ENCODE data around the gene AKAP14. TPM values are rescaled to one million over a fixed set of nuclear protein-coding genes. Genes with fewer than 3 reads are reported as not detected.

Gene AKAP14
- total and polyA plus RNA-seq, 2 of the 8 experiments (the other 6 are each of a cell fraction or from before 2014, with no cell fraction given): 0.79 to 1.3 TPM

DNA sequence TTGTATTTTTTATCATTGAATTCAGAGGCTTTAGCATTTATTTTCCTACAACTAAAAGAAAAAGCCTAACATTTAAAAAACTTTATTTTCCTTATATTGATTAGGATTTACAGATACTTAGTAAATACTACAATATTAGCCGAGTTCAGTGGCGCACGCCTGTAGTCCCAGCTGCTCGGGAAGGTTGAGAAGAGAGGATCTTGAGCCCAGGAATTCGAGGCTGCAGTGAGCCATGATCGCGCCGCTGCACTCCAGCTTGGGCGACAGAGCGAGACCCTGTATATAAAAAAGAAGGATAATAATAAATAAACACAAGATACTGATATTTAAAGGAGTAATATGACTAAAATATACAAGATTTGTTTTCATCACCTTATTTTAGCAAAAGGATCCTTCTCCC is 42.2 kb upstream of the AKAP14 start:
- no peak overlapping the region for H2AK5ac ChIP-seq (ENCODE audit: low read depth, low read length)
- H4K91ac ChIP-seq (replicated peaks; ENCODE audit: insufficient read length, low read length): no peak overlapping the region
- no peak for FAIRE-seq
- H3K18ac ChIP-seq (ENCODE audit: extremely low read depth, low read length): no peak overlapping the region
- no peak overlapping the region for H4K5ac ChIP-seq (ENCODE audit: insufficient read length, low read depth, low read length)
- peak overlapping the region; percentile 29 to 99 (median 46); a peak in 7 of 8 replicates for H3K4me3 ChIP-seq (ENCODE audit: extremely low read depth in 1 of 4, insufficient read depth in 2 of 4, low read depth in 3 of 4, low read length in 4 of 4)
- H3K23me2 ChIP-seq (ENCODE audit: low read depth, low read length): peaks cover 4% of the 10 kb centered on the region; the same call in 1 of the 2 replicates
- H2BK12ac ChIP-seq (ENCODE audit: low read depth, low read length): no peak overlapping the region
- peaks cover 0 to 16% of the 10 kb centered on the region in 2 experiments; a peak in 3 of 4 replicates for H3K79me2 ChIP-seq (ENCODE audit: control insufficient read depth in 1 of 2, insufficient read depth in 2 of 2, low read length in 2 of 2)
- H2AFZ ChIP-seq (ENCODE audit: low read length): 0 out of 2 replicates have a peak overlapping the region, but pooled peaks have one; percentile 59
- no peak overlapping the region for H2BK120ac ChIP-seq (replicated peaks; ENCODE audit: low read depth, low read length)
- H3K9ac ChIP-seq (replicated peaks in 1 of 4; ENCODE audit: extremely low read depth in 1 of 4, low read depth in 3 of 4, low read length in 3 of 4): no peak overlapping the region; a peak in 1 of 7 replicates
- H3K27ac ChIP-seq (ENCODE audit: low read depth, low read length): no peak overlapping the region; the same call in 1 of the 2 replicates
- no peak overlapping the region for H3K23ac ChIP-seq (ENCODE audit: insufficient read length)
- H3K36me3 ChIP-seq (ENCODE audit: control insufficient read depth in 2 of 4, insufficient read depth in 4 of 4, low read length in 3 of 4): peaks cover 0 to 23% (median 5%) of the 10 kb centered on the region in 4 experiments; a peak in 4 of 8 replicates
- H3K4me1 ChIP-seq (replicated peaks in 1 of 4; ENCODE audit: control insufficient read depth in 3 of 4, insufficient read depth in 4 of 4, low read length in 3 of 4): no peaks in the 10 kb centered on the region
- CTCF ChIA-PET (ENCODE audit: partially characterized antibody): interaction anchor here (0.9 to 1.0 kb wide), 2 partner anchors 34 to 124 kb away, joined by 3 read pairs; no protein-coding TSS in a partner anchor
- H3K4ac ChIP-seq (replicated peaks; ENCODE audit: insufficient read length, low read depth, low read length): no peak overlapping the region
- H3K27me3 ChIP-seq (replicated peaks in 1 of 4; ENCODE audit: control insufficient read depth in 3 of 4, extremely low read depth in 1 of 4, insufficient read depth in 3 of 4, low read length in 3 of 4): no peaks in the 10 kb centered on the region
- no peak overlapping the region for H2BK20ac ChIP-seq (ENCODE audit: low read length)
- H4K8ac ChIP-seq (ENCODE audit: extremely low read depth, insufficient read depth, low read length): no peak overlapping the region
- no peak for DNase-seq (ENCODE audit: low read depth in 1 of 2, low spot score in 2 of 2)
- H2BK15ac ChIP-seq (ENCODE audit: low read length): no peak overlapping the region
- 51% methylated on average over 10 of the region's 10 CpGs; no CpG with 5 or more reads in 1 of the 2 experiments for WGBS, 2 experiments (ENCODE audit: extremely low coverage in 1 of 2, insufficient coverage in 1 of 2, insufficient read length in 1 of 2, insufficient replicate concordance in 2 of 2, low coverage in 1 of 2, low lambda C conversion rate in 2 of 2, missing lambda C conversion rate in 1 of 2)
- POLR2A ChIA-PET (ENCODE audit: partially characterized antibody): interaction anchor here (0.7 to 3.2 kb wide), 13 partner anchors 10 to 353 kb away, joined by 3 to 29 read pairs (median 5); partner anchors contain the start of genes NDUFA1, RNF113A, RPL39 and UBE2A
- no peak overlapping the region for H3K14ac ChIP-seq (ENCODE audit: insufficient read length)
- H3K79me1 ChIP-seq (ENCODE audit: low read depth, low read length): no peaks in the 10 kb centered on the region
- H3K9me3 ChIP-seq (ENCODE audit: insufficient read depth in 2 of 2, low read depth in 1 of 2, low read length in 1 of 2): no peaks in the 10 kb centered on the region
- no peaks in the 10 kb centered on the region for H4K20me1 ChIP-seq (replicated peaks in 1 of 2; ENCODE audit: control insufficient read depth in 1 of 2, insufficient read depth in 2 of 2, low read length in 2 of 2)
- no peak overlapping the region for H2BK5ac ChIP-seq (ENCODE audit: low read depth, low read length)
- H3K56ac ChIP-seq (replicated peaks; ENCODE audit: insufficient read length, low read depth, low read length): no peak overlapping the region
- peak overlapping the region; percentile 53 to 65 for H3K4me2 ChIP-seq (ENCODE audit: insufficient read depth in 1 of 2, low read depth in 2 of 2, low read length in 2 of 2)
- TF ChIP-seq SIX5 (IDR thresholded peaks at IDR 0.05; ENCODE audit: low read depth, low read length) (no peak), NRF1 (IDR thresholded peaks at IDR 0.05; ENCODE audit: low read depth, low read length) (no peak), KDM5A (IDR thresholded peaks at IDR 0.05; ENCODE audit: low read length) (no peak), FOSL1 (IDR thresholded peaks at IDR 0.05; ENCODE audit: insufficient read depth, low read depth, low read length) (no peak), KDM1A (IDR thresholded peaks at IDR 0.05; ENCODE audit: borderline replicate concordance, low read length) (no peak), BRCA1 (IDR thresholded peaks at IDR 0.05; ENCODE audit: low read depth, low read length) (no peak), POLR2AphosphoS5 (IDR thresholded peaks at IDR 0.05; ENCODE audit: low read depth, low read length) (no peak), CREB1 (IDR thresholded peaks at IDR 0.05) (no peak), RBBP5 (IDR thresholded peaks at IDR 0.05; ENCODE audit: borderline replicate concordance, low read depth, low read length) (no peak), TBP (IDR thresholded peaks at IDR 0.05; ENCODE audit: low read depth, low read length) (no peak)
- TF ChIP-seq, protein P1, sequence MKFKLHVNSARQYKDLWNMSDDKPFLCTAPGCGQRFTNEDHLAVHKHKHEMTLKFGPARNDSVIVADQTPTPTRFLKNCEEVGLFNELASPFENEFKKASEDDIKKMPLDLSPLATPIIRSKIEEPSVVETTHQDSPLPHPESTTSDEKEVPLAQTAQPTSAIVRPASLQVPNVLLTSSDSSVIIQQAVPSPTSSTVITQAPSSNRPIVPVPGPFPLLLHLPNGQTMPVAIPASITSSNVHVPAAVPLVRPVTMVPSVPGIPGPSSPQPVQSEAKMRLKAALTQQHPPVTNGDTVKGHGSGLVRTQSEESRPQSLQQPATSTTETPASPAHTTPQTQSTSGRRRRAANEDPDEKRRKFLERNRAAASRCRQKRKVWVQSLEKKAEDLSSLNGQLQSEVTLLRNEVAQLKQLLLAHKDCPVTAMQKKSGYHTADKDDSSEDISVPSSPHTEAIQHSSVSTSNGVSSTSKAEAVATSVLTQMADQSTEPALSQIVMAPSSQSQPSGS (IDR thresholded peaks at IDR 0.05; ENCODE audit: low read length): no peak
- TF ChIP-seq, protein P2, sequence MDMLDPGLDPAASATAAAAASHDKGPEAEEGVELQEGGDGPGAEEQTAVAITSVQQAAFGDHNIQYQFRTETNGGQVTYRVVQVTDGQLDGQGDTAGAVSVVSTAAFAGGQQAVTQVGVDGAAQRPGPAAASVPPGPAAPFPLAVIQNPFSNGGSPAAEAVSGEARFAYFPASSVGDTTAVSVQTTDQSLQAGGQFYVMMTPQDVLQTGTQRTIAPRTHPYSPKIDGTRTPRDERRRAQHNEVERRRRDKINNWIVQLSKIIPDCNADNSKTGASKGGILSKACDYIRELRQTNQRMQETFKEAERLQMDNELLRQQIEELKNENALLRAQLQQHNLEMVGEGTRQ (IDR thresholded peaks at IDR 0.05; ENCODE audit: low read length): no peak
